PFSK-1 (cell line): ENCODE measurements around the gene EFCAB5.

Experiments
- REST ChIP-seq, 2 experiments: IDR thresholded peaks; 2 replicates each; pipeline versions ENCODE4 v1.6.1 to v1.8.0; 2011 to 2012; ENCODE audit warnings: low read depth in 2 of 2, low read length in 2 of 2, control low read depth in 1 of 2, inconsistent platforms in 1 of 2, mild to moderate bottlenecking in 1 of 2, moderate library complexity in 1 of 2; ENCODE audit not compliant: insufficient read depth in 1 of 2
- TAF1 ChIP-seq: IDR thresholded peaks from 2 replicates; pipeline ENCODE4 v1.6.1; 2012; ENCODE audit warnings: low read length, control low read depth, borderline replicate concordance; ENCODE audit not compliant: insufficient read depth

GRCh38 chr17:29927546-29927945 is 13.9 kb upstream of the EFCAB5 start:
- TF ChIP-seq TAF1 (no peak), REST (IDR thresholded peaks at IDR 0.05; ENCODE audit: insufficient read depth in 1 of 2, low read depth in 2 of 2, low read length in 2 of 2) (no peak)
